Fibroblast of the aortic adventitia (primary cell): ENCODE data around the gene ITPK1. TPM values are rescaled to one million over a fixed set of nuclear protein-coding genes. Genes with fewer than 3 reads are reported as not detected.

Source experiments
- DNase-seq: peaks from one replicate; pipeline ENCODE4 v3.0.0-alpha.2; 2010; ENCODE audit warnings: low read depth
- H3K4me3 ChIP-seq: 2 replicates; pipeline ENCODE4 v1.5.1; 2011; ENCODE audit warnings: low read depth, mild to moderate bottlenecking, control low read depth, low read length, moderate library complexity
- CTCF ChIP-seq: IDR thresholded peaks from 2 replicates; pipeline ENCODE4 v1.5.1; 2011; ENCODE audit warnings: mild to moderate bottlenecking, low read length, control low read depth, inconsistent platforms; ENCODE audit not compliant: insufficient read depth
- total RNA-seq: library from RNA; depleted of rRNA; stranded (reverse); fragments of >200 nt; gene quantifications from 2 replicates; pipeline ENCODE4 v1.2.3, GENCODE V29; 2012; ENCODE audit warnings: low replicate concordance

The ITPK1 gene
- total RNA-seq, 1 donor = 20.1 TPM

DNA sequence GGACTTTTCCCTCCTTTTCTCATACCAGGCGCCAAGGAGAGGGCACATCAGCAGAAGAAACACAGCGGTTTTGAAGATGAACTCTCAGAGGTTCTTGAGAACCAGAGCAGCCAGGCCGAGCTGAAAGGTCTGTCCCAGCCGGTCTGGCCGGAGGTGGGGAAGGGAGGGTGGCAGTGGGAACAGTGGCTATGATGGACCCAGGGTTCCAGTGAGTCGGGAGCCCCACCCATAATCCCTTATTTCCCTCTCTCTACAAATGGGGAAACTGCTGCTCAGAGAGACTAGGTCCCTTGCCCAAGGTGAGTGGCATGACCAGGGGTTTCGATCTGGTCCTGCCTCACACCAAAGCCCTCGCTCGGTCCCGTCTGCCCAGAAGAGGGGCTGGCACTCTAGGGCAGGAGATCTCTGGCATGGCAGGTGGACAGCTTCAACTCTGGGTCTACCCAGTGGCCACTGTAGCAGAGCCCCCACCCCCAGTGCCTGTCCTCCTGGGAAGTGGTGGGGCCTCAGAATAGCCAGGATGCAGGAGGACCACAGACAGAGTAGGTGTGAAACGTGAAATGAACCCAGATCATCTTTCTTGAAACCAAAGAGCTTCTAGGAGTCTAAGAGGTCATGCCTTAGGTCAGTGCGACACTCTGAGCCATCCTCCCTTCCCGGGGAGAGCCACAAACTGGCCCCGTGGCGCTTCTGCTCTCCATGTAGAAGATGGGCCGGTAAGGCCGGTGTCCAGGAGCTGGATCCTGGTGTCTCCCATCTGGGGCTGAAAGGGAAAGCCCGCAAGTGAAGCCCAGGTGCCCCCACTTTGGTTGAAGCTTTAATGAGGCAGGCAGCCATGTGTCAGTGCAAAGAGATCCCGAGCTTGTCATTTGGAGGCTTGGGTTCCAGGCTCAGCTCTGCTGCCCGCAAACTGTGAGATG lies 185.8 kb downstream of the ITPK1 start:
- no peak for DNase-seq
- no peak for TF ChIP-seq CTCF
- H3K4me3 ChIP-seq = no peak overlapping the region

DNA sequence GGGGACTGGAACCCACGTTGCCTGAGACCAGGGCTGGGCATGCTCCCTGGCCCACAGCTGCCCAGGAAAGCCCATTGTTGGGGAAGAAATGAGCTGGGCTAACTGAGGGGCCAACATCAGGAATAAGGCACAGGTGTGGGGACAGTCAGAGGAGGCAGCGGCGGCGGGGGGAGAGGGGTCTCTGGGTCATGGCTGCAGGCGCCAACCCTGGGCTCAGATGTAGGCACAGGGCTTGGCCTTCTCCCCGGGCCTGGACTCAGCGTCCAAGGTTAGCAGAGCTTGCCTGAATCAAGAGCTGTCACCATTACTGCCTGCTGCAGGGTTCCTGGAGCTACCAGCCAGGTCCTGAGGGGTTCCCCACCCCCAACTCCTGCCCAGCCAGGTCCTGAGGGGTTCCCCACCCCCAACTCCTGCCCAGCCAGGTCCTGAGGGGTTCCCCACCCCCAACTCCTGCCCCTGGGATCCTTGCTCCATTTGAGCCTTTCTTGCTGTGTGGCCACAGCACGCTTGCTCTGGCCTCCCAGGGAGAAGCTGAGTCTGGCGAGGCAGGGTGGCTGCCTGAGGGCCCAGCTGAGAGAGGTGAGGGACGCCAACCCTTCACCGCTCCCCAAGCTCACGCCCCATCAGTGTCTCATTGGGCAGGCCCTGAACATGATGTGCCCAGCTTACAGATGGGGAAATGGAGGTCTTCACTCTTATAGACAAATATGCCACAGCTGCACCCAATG lies 186.6 kb downstream of the ITPK1 start:
- no peak overlapping the region for H3K4me3 ChIP-seq
- TF ChIP-seq CTCF = no peak
- DNase-seq = no peak

DNA sequence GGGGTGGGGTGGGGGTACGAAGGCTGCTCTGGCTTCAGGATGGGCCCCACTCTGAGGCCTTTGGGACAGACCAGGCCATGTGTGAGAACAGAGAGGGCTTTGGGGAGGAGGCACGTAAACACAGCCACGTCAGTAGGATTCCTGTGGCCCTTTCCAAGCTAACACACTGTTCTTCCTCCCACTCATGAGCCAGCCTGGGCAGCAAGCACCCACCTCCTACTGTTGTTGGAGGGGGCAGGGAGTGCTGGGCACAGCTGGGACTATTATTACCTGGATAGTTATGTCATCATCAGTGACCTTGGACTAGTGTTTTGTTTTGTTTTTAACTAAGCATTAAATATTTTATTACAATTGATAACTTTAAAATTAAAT lies 187.5 kb downstream of the ITPK1 start:
- no peak for DNase-seq
- H3K4me3 ChIP-seq = no peak overlapping the region
- no peak for TF ChIP-seq CTCF

GRCh38 chr14:92927349-92928257 lies 188.1 kb downstream of the ITPK1 start:
- no peak overlapping the region for H3K4me3 ChIP-seq
- TF ChIP-seq CTCF = no peak
- DNase-seq = no peak

DNA sequence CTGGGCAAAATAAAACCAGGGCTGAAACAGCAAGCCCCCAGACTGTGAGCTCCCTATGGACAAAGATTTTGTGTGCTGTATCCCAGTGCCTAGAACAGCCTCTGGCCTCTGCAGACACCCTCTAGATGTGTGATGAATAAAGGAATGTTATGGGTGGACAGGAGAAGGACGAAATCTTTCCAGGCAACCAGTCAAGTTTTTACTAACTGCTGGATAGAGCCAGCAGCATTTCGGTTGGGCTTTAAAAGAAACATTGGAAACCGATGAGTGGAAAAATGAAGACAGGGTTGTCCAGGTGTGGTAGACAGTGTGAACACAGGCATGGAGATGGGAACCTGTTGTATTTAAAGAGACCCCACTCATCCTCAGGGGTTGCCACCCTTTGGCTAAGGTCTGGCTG lies 188.8 kb downstream of the ITPK1 start:
- no peak for TF ChIP-seq CTCF
- no peak overlapping the region for H3K4me3 ChIP-seq
- peak; percentile 24 for DNase-seq

DNA sequence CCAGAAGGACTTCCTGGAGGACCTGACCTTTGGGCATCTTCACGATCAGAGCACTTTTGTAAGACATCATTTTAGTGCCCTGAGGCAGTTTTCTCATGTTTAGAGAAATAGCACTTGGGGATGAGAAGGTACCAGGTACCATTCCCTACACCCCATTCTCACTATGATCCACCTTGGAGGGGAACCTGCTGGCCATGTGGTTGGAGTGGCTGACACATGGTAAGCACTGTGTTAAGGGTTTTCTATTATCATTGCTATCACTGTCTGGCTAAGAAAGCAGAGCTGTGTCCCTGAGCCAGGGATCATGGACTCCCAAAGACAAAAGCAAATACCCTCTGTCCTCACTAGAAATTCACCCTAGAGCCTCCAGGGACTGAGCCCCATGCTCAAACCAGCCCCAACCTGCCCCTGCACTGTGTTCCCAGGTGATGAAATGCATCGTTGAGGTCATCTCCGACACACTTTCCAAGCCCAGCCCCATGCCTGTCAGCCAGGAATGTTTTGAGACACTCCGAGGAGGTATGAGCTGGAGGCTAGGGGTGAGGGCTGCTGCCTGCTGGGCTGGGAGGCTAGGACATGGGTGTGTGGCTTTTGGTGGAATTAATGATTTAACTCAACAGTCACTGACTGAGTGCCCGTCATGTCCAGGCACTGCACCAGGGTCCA lies 189.4 kb downstream of the ITPK1 start:
- no peak overlapping the region for H3K4me3 ChIP-seq
- no peak for DNase-seq
- TF ChIP-seq CTCF = no peak
